Fibroblast of villous mesenchyme (primary cell): ENCODE measurements around the gene ATP5PB. TPM values are rescaled to one million over a fixed set of nuclear protein-coding genes. Genes with fewer than 3 reads are reported as not detected.

Experiments
- DNase-seq: peaks from one replicate; pipeline ENCODE4 v3.0.0-alpha.2; 2010; ENCODE audit warnings: low read depth
- H3K4me3 ChIP-seq: 2 replicates; pipeline ENCODE4 v1.5.1; 2011; ENCODE audit warnings: low read depth, mild to moderate bottlenecking, low read length
- total RNA-seq: library from RNA; depleted of rRNA; stranded (reverse); fragments of >200 nt; gene quantifications from 2 replicates; pipeline ENCODE4 v1.2.3, GENCODE V29; 2012
- TF ChIP-seq, protein P1 (sequence below): IDR thresholded peaks from 2 replicates; pipeline ENCODE4 v1.5.1; 2012; ENCODE audit warnings: low read depth, mild to moderate bottlenecking, low read length; ENCODE audit not compliant: insufficient read depth

The ATP5PB gene
- total RNA-seq, 1 donor = 286 TPM

DNA sequence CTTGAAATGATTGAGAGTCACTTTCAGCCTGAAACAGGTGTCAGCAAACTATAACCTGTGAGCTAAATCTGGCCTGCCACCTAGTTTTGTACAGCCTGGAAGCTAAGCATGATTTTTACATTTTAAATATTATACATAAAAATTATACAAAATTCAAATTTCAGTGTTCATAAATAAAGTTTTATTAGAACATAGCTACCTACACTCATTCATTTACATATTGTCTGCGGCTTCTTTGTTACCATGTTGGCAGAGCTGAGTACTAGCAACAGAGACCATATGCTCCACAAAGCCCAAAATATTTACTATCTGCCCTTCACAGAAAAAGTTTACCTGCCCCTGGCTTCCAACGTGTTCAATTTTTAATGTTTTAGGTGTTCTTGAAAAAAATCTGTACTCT is 16.5 kb downstream of the ATP5PB start:
- TF ChIP-seq, protein P1, sequence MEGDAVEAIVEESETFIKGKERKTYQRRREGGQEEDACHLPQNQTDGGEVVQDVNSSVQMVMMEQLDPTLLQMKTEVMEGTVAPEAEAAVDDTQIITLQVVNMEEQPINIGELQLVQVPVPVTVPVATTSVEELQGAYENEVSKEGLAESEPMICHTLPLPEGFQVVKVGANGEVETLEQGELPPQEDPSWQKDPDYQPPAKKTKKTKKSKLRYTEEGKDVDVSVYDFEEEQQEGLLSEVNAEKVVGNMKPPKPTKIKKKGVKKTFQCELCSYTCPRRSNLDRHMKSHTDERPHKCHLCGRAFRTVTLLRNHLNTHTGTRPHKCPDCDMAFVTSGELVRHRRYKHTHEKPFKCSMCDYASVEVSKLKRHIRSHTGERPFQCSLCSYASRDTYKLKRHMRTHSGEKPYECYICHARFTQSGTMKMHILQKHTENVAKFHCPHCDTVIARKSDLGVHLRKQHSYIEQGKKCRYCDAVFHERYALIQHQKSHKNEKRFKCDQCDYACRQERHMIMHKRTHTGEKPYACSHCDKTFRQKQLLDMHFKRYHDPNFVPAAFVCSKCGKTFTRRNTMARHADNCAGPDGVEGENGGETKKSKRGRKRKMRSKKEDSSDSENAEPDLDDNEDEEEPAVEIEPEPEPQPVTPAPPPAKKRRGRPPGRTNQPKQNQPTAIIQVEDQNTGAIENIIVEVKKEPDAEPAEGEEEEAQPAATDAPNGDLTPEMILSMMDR = no peak
- DNase-seq = no peak
- H3K4me3 ChIP-seq = no peak overlapping the region

DNA sequence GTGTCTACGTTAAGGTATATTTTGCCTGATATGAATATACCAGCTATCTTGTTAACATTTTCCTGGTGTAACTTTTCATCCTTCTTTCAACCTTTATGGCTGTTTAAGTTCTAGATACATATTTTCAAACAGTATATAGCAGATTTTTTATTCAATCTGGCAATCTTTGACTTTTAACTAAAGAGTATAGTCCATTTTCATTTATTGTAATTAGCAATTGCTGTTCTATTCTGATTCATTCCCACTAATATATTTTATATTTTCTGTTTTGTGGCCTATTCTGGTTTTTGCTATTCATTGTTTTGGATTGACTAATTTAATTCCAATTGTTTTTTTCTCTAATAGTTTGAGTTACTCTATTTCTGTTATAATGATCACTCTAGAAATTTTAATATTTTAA is 17.2 kb downstream of the ATP5PB start:
- TF ChIP-seq, protein P1 = no peak
- DNase-seq = no peak
- H3K4me3 ChIP-seq = no peak overlapping the region

DNA sequence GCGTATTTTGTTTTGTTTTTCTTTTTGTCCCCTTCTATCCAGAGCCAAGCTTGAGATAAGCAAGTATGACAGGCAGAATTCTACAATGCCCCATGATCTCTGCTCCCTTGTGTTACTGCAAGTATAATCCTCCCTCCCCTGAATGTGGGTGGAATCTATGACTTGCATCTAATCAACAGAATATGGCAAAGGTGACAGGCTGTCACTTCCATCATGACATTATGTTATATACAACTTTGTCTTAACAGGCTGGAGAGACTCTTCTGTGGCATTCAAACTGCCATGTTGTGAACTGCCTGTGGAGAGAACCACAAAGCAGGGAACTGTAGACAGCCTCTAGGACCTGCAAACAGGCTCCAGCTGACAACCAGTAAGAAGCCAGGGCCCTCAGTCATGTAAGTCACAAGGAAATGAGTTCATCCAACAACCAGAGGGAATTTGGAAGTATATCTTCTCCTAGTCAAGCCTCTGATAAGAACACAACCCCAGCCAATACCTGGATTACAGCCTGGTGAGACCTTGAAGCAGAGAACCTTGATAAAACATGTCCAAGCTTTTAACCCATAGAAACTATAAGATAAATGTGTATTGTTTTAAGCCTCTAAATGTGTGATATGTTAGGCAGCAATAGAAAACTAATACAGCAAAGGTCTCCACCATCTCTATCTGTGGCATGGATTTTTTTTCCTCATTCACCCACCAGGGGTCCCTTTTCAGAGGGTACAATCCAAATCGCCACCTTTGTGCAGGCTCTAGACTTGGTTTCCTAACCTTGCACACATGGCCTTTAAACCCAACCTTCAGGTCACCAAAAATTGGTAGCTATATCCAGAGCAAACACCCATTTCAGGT is 18.8 kb downstream of the ATP5PB start:
- TF ChIP-seq, protein P1 = no peak
- no peak for DNase-seq
- no peak overlapping the region for H3K4me3 ChIP-seq

DNA sequence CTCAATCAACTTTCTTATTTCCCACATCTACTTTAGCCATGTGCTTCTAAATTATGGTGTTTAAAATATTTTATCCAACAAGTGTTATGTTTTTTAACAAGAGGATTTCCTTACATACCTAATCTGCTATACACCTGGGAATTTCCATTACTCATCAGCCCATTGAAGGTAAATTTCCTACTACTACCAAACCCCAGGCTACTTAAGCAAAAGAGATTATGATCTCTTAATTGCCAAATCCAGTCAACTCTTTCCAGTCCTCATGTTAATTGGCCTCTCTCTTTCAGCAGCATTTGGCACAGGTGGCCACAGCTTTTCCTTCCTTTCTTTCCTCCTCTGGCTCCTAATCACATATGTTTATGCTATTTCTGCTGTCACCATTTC is 19.4 kb downstream of the ATP5PB start:
- no peak overlapping the region for H3K4me3 ChIP-seq

DNA sequence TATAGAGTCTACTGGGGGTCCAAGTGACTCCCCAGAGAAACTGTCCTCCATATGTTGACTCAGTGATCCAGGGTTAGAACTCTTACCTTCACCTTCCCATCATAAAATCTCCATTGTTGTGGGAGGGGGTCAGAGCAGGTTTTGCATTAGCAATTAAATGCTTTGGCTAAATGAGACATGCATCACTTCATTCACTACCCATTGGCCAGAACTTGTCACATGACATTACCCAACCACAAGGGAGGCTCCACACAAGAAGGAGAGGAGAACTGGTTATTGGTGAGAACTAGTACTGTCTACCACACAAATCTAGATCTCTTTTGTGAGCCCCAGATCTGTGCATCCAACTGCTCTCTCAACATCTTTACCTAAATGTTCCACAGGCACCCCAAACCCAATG is 20.3 kb downstream of the ATP5PB start:
- TF ChIP-seq, protein P1 = no peak
- DNase-seq = no peak
- no peak overlapping the region for H3K4me3 ChIP-seq

More for the DNA sequence above, 19.4 kb downstream of the ATP5PB start:
- TF ChIP-seq, protein P1 = no peak
- DNase-seq = no peak

DNA sequence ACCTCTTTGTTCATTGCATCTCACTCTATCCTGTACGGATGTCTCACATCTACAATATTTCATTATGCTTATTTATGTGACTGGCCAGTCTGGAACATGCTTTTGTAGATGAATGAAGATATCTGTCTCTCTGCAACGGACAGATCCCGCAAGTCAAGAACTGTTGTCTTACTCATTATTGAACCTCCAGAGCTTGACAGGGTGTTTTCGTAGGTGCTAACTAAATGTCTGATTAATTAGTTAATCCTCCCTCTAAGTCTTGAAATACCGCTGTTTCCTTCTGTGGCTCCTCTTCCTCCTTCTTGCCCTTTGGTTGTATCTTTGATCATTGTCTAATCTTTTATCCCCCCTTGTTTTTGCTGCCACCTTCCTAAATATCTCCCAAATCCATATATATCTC is 21.3 kb downstream of the ATP5PB start:
- no peak for DNase-seq
- TF ChIP-seq, protein P1 = no peak
- H3K4me3 ChIP-seq = no peak overlapping the region
